ENCODE data around the gene FAM219B.

- no peak for TF ChIP-seq CTCF (IDR thresholded peaks at IDR 0.05)
- no peak for TF ChIP-seq ZFX (IDR thresholded peaks at IDR 0.05; ENCODE audit: borderline replicate concordance)
Measured at GRCh38 chr15:74865316-74865715, 41.3 kb downstream of the FAM219B start.

All from 22Rv1 (cell line).